Naive thymus-derived CD8-positive, alpha-beta T cell (primary cell): ENCODE data around the gene SLF1. TPM values are rescaled to one million over a fixed set of nuclear protein-coding genes. Genes with fewer than 3 reads are reported as not detected.

Experiments
- ATAC-seq, 2 donors: fragments of 150-1000 bp; cut with Tn5 transposase in 1 of 2; sonication (Bioruptor Pico), chemical (Tn5 transposase) in 1 of 2; 1 replicate in 1 of 2; 2 replicates in 1 of 2; pipeline ENCODE4 v1.10.0; 2021; ENCODE audit warnings: mild to moderate bottlenecking in 2 of 2, moderate library complexity in 2 of 2
- POLR2A ChIA-PET: fragments of 350-600 bp; sonication (Branson Sonifier 250); formaldehyde crosslinking; loops from one replicate; lab custom pipeline; 2021; ENCODE audit warnings: antibody characterized with exemption; lab: Charles Lee
- DNase-seq, 10 donors: peaks; one replicate each; pipeline versions ENCODE4 v3.0.0 to v3.0.0-alpha.2; 2020 to 2022
- H3K27ac Mint-ChIP-seq, 10 donors: one replicate each; pipeline ENCODE4 v1.8.0; 2020 to 2022; ENCODE audit warnings: mild to moderate bottlenecking in 10 of 10, mixed read lengths in 10 of 10, moderate library complexity in 4 of 10, inconsistent platforms in 1 of 10
- H3K27me3 Mint-ChIP-seq, 5 donors: one replicate each; pipeline ENCODE4 v1.8.0; 2021 to 2022; ENCODE audit warnings: mixed read lengths in 5 of 5
- H3K36me3 Mint-ChIP-seq, 3 donors: one replicate each; pipeline ENCODE4 v1.8.0; 2020 to 2022; ENCODE audit warnings: mixed read lengths in 3 of 3, mild to moderate bottlenecking in 2 of 3, inconsistent platforms in 1 of 3
- H3K4me1 Mint-ChIP-seq, 4 donors: one replicate each; pipeline ENCODE4 v1.8.0; 2021 to 2022; ENCODE audit warnings: mixed read lengths in 4 of 4
- H3K4me3 Mint-ChIP-seq, 10 donors: one replicate each; pipeline ENCODE4 v1.8.0; 2020 to 2022; ENCODE audit warnings: mild to moderate bottlenecking in 10 of 10, mixed read lengths in 10 of 10, moderate library complexity in 6 of 10, inconsistent platforms in 1 of 10
- H3K9me3 Mint-ChIP-seq, 9 donors: one replicate each; pipeline ENCODE4 v1.8.0; 2020 to 2022; ENCODE audit warnings: mixed read lengths in 9 of 9, mild to moderate bottlenecking in 3 of 9, inconsistent platforms in 1 of 9, moderate library complexity in 1 of 9
- polyA plus RNA-seq, 3 donors: library from polyadenylated mRNA; unstranded; fragments of 300-500 nt; fragmentation: Illumina TruSeq; gene quantifications; one replicate each; pipeline ENCODE4 v1.2.3, GENCODE V29; 2021
- total RNA-seq, 8 experiments: library from RNA in 2 of 8; stranded (reverse) in 2 of 8; gene quantifications; one replicate each; pipeline ENCODE4 v1.2.3 and lab custom pipeline; 2021 to 2026

Gene SLF1
- total and polyA plus RNA-seq, 5 experiments from 2014 or later: 3.3 to 12.4 (median 7.9) TPM

DNA sequence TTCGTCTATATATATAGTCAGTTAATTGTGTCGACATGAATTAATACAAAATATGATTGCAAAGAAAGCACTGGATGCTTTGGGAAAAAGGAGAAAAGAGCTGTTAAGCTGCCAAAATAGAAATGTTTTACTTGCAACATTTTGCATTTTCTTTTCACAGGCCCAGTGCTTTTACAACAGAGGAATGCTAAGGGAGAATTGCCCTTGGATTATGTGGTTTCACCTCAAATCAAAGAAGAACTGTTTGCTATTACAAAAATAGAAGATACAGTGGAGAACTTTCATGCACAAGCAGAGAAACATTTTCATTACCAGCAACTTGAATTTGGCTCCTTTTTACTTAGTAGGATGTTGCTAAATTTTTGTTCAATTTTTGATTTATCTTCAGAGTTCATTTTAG, 76.2 kb downstream of the SLF1 start:
- POLR2A ChIA-PET: no interaction called here
- no peak overlapping the region for H3K4me3 Mint-ChIP-seq

DNA sequence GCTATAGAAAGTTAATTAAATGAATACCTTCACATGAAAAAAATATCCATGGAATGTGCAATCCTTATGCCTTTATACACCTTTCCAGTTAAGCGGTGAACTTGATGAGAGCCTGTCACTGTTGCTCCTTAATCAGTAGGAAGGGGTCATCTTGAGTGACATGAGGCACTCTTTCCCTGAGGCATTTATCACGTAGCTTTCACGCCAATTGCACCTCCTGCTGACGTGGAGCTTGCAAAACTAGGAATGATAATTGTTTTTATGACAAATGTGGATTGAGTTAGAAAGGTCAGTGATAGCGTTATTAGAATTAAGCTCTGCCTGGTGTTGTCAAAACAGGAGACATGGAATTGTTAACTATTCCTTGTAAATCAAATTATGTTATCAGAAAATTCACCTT, 79.7 kb downstream of the SLF1 start:
- ATAC-seq (no peak), DNase-seq (no peak)
- POLR2A ChIA-PET: no interaction called here
- H3K36me3 Mint-ChIP-seq: peaks cover 0 to 28% (median 15%) of the 10 kb centered on the region in 3 donors
- H3K9me3 Mint-ChIP-seq: no peaks in the 10 kb centered on the region
- no peaks in the 10 kb centered on the region for H3K27me3 Mint-ChIP-seq
- H3K4me1 Mint-ChIP-seq: peaks cover 0 to 5% (median 0%) of the 10 kb centered on the region in 4 donors
- H3K27ac Mint-ChIP-seq: no peak overlapping the region
- H3K4me3 Mint-ChIP-seq: no peak overlapping the region

More for the DNA sequence above, 76.2 kb downstream of the SLF1 start:
- Mint-ChIP-seq H3K27ac (no peak overlapping the region), H3K9me3 (no peaks in the 10 kb centered on the region), H3K36me3 (peaks cover 0 to 52% (median 19%) of the 10 kb centered on the region in 3 donors), H3K27me3 (no peaks in the 10 kb centered on the region), H3K4me1 (peaks cover 0 to 4% (median 0%) of the 10 kb centered on the region in 4 donors)
- DNase-seq (no peak), ATAC-seq (no peak)

DNA sequence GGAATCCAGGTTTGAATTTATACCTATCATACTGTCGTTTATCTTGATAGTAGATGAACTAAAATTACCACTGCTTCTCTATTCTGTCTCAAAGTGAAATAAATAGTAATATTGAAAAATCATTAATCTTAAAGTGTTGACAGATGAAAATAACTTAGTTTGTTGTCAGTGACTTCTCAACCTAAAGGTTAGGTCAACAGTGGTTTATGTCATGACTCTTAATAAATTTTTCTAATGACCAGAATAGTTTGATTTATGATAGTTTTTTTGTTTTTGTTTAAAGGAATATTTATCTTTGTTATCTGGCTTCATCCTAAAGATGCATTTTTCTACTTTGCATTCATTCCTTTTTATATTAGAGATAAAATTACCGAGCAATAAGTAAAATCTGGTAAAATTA, 81.1 kb downstream of the SLF1 start:
- Mint-ChIP-seq H3K27ac (no peak overlapping the region), H3K27me3 (no peaks in the 10 kb centered on the region), H3K9me3 (no peaks in the 10 kb centered on the region), H3K36me3 (peaks cover 0 to 19% (median 14%) of the 10 kb centered on the region in 3 donors), H3K4me1 (peaks cover 0 to 3% (median 0%) of the 10 kb centered on the region in 4 donors), H3K4me3 (no peak overlapping the region)
- ATAC-seq (no peak), DNase-seq (no peak)
- POLR2A ChIA-PET: no interaction called here

DNA sequence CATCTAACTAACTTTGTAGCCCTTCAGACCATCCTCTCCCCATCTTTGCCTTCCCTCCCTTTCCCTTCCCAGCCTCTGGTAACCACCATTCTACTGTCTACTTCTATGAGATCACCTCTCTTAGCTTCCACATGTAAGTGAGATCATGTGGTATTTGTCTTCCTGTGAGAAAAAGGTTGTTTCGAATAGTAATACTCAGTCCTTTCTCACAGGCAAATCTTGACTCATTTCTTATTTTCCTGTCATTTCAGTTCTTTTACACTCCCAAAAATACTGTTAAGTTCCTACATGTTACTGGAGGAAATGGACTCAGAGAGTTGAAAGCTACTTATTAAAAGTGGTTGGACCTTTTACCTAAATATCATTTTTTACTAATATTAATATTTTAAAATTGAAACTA, 82.1 kb downstream of the SLF1 start:
- H3K4me3 Mint-ChIP-seq: no peak overlapping the region
- no peaks in the 10 kb centered on the region for H3K27me3 Mint-ChIP-seq
- POLR2A ChIA-PET: no interaction called here
- H3K36me3 Mint-ChIP-seq: peaks cover 0 to 11% (median 7%) of the 10 kb centered on the region in 3 donors
- H3K27ac Mint-ChIP-seq: peak overlapping the region in 2 of 10 donors; percentile 16 to 17
- peaks cover 0 to 3% (median 0%) of the 10 kb centered on the region in 4 donors for H3K4me1 Mint-ChIP-seq
- no peaks in the 10 kb centered on the region for H3K9me3 Mint-ChIP-seq
- DNase-seq (no peak), ATAC-seq (no peak)

DNA sequence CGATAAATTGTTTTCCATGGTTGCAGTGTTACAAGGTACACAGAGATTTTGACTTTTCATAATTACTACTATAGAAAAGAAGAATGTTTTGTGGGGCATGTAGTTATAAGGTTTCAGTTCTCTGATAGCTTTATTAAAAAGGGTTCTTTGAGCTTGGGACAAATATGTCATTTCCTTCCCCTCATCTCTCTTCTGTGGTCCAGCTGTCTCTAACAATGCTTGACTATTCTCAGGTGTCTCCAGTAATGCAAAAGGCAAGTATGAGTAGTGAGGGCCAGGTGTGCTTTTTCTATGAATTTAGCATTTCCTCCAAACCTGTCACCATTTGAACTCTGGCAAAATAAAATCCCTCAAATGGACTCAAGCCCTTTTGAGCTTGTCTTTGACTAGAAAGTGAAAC, 84.3 kb downstream of the SLF1 start:
- no peaks in the 10 kb centered on the region for H3K9me3 Mint-ChIP-seq
- peaks cover 0 to 14% (median 7%) of the 10 kb centered on the region in 3 donors for H3K36me3 Mint-ChIP-seq
- no peak for ATAC-seq
- H3K27ac Mint-ChIP-seq: no peak overlapping the region
- H3K4me3 Mint-ChIP-seq: no peak overlapping the region
- no peaks in the 10 kb centered on the region for H3K27me3 Mint-ChIP-seq
- no peak for DNase-seq
- POLR2A ChIA-PET: no interaction called here
- H3K4me1 Mint-ChIP-seq: peaks cover 0 to 3% (median 0%) of the 10 kb centered on the region in 4 donors

DNA sequence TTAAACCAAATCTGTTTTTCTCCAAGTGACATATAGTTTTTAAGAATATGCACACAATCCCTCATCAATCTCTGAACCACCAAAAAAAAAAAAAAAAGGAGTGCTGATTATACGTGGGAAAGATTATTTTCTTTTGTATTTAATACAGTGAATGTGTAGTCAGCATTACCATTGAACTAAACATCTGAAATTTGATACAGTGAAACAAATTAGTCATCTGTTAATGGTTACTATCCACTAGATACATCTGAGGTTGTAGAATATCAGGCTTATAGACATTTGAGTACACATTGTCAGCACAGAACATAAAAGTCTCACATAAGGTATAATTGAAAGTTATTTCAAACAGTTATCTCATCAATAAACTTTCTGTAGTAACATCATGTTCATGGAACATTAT, 87.0 kb downstream of the SLF1 start:
- DNase-seq (no peak), ATAC-seq (no peak)
- Mint-ChIP-seq H3K4me1 (peaks cover 0 to 3% (median 0%) of the 10 kb centered on the region in 4 donors), H3K27me3 (no peaks in the 10 kb centered on the region), H3K4me3 (no peak overlapping the region), H3K36me3 (peaks cover 0 to 30% (median 13%) of the 10 kb centered on the region in 3 donors), H3K27ac (no peak overlapping the region), H3K9me3 (no peaks in the 10 kb centered on the region)
- POLR2A ChIA-PET: no interaction called here

DNA sequence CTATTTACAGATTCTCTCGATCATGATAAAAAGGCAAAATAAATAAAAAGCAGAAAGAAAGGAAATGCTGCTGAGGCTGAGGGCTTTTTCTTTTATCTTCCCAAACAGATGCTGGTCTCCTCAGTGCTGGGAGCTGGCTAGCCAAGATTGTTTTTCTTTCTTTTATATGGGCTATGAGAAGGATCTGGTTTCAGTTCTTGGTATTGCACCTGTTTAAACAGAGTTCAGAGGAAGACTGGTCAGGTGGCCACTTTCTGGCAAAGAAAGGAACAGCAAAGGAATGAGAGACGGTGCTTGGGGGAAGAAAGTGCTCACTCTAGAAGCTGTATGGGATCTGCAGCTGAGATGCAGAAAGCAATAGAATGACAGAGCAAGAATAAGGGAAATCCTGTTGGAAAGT, 88.9 kb downstream of the SLF1 start:
- Mint-ChIP-seq H3K4me1 (no peaks in the 10 kb centered on the region), H3K9me3 (no peaks in the 10 kb centered on the region), H3K27me3 (no peaks in the 10 kb centered on the region), H3K27ac (no peak overlapping the region), H3K4me3 (no peak overlapping the region), H3K36me3 (peaks cover 0 to 36% (median 22%) of the 10 kb centered on the region in 3 donors)
- ATAC-seq (no peak), DNase-seq (no peak)
- POLR2A ChIA-PET: no interaction called here

DNA sequence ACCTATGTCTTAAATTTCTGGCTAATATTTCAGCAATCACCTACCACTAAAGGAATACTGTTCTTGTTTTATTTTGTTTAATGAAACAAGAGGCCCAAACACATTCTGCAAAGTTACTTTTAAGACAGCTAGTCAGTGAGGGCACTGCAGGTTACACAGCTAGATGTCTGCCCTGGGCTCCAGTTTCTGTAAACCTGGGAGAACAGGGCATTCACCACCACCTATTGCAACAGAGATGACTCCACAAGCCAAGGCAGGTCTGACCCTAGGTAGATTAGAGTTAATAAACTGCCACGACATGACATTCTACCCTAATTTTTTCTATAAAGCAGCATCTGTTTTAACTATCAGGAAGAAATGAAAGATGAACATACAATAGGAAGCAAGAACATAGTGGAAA, 90.8 kb downstream of the SLF1 start:
- POLR2A ChIA-PET: no interaction called here
- H3K4me1 Mint-ChIP-seq: no peaks in the 10 kb centered on the region
- no peaks in the 10 kb centered on the region for H3K27me3 Mint-ChIP-seq
- no peak overlapping the region for H3K27ac Mint-ChIP-seq
- H3K4me3 Mint-ChIP-seq: no peak overlapping the region
- peaks cover 0 to 45% (median 28%) of the 10 kb centered on the region in 3 donors for H3K36me3 Mint-ChIP-seq
- no peaks in the 10 kb centered on the region for H3K9me3 Mint-ChIP-seq
- DNase-seq (no peak), ATAC-seq (no peak)

DNA sequence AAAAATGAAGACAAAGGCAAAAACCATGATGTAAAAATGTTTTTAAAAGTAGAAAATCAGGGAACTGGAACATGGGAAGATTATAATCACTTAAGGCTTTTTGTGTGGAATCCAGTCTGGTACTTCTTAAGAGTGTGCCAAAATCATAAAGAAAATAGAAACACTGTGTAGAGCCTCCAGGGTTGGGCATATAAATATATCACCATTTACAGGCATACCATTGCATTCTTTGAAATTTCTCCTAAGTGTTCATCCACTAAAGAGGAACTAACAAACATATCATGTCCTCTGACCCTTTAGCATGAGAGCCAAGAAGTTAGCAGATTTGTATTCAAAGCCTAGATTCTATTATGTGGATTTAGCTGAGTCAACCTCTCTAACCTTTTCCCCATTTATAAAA, 93.3 kb downstream of the SLF1 start:
- Mint-ChIP-seq H3K36me3 (peaks cover 0 to 47% (median 31%) of the 10 kb centered on the region in 3 donors), H3K27ac (no peak overlapping the region), H3K9me3 (no peaks in the 10 kb centered on the region), H3K27me3 (no peaks in the 10 kb centered on the region), H3K4me3 (no peak overlapping the region), H3K4me1 (no peaks in the 10 kb centered on the region)
- ATAC-seq (no peak), DNase-seq (no peak)
- POLR2A ChIA-PET: no interaction called here

DNA sequence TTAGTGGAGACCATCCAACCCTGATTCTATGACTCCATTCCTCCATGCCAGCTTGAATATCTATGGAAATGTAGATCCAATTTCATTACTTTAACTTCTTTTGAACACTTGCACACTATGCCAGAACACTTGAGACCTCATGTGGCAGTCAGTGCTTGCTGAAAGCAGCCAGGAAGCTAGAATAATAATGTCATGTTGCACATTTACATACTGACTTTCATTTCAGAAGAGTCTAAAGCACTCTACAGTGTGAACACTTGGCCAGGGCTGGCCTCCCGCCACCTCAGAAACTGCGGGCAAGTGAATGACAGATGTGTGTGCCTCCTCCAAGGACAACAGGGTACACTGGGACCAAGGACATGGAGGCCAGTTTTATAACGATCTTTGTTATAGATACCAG, 97.3 kb downstream of the SLF1 start:
- DNase-seq: no peak
- ATAC-seq: no peak

DNA sequence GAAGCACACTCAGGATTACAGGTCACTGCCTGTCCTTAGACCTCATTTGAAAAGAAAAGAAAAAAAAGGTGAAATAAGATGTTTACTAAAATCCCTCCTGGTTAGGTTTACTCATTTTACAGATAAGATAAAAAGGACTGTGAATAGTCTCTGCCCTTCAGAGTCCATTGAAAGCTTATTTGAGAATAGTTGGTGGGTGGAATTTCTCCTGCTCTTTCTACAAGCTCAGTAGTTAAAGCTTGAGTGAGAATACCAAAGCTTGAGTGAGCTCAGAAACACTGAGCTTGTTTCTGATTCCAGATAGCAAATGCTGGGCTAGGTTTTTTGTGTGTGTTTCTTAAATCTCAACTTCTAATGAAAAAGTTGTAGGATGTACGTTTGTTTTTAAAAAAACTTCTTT, 106.7 kb downstream of the SLF1 start:
- POLR2A ChIA-PET: no interaction called here
- Mint-ChIP-seq H3K27ac (peak overlapping the region in 1 of 10 donors; percentile 7), H3K4me3 (no peak overlapping the region), H3K4me1 (no peaks in the 10 kb centered on the region), H3K9me3 (no peaks in the 10 kb centered on the region), H3K27me3 (peaks cover 0 to 4% (median 0%) of the 10 kb centered on the region in 5 donors), H3K36me3 (no peaks in the 10 kb centered on the region)
- ATAC-seq: no peak
- no peak for DNase-seq

More for the DNA sequence above, 97.3 kb downstream of the SLF1 start:
- Mint-ChIP-seq H3K27ac (no peak overlapping the region), H3K4me3 (no peak overlapping the region), H3K4me1 (no peaks in the 10 kb centered on the region), H3K9me3 (peaks cover 0 to 12% (median 2%) of the 10 kb centered on the region in 9 donors), H3K36me3 (peaks cover 0 to 28% (median 22%) of the 10 kb centered on the region in 3 donors), H3K27me3 (peaks cover 0 to 4% (median 2%) of the 10 kb centered on the region in 5 donors)
- POLR2A ChIA-PET: interaction anchor here (0.7 kb wide), 1 partner anchor 167 kb away, joined by 5 read pairs; no protein-coding TSS in a partner anchor

DNA sequence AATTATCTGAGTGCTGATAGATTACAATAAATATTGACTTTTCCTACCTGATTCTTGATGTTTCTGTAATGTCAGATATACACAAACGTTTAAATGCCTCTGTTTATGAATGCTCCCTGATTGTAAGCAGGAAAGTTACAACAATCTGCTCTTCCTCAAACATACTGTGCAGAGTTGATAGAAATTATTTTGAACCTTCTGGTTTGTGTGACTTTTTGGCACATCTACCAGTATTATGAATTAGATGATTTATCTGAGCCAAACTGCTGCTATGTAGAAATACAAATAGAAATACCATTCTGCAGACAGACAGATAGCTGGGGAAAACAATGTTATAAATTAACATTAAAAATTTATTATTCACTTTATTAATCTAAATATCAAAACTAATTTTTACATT, 113.0 kb downstream of the SLF1 start:
- Mint-ChIP-seq H3K36me3 (no peaks in the 10 kb centered on the region), H3K4me3 (no peak overlapping the region), H3K27ac (no peak overlapping the region), H3K27me3 (no peaks in the 10 kb centered on the region), H3K9me3 (no peaks in the 10 kb centered on the region), H3K4me1 (peaks cover 0 to 2% (median 0%) of the 10 kb centered on the region in 4 donors)
- DNase-seq (no peak), ATAC-seq (no peak)
- POLR2A ChIA-PET: no interaction called here

DNA sequence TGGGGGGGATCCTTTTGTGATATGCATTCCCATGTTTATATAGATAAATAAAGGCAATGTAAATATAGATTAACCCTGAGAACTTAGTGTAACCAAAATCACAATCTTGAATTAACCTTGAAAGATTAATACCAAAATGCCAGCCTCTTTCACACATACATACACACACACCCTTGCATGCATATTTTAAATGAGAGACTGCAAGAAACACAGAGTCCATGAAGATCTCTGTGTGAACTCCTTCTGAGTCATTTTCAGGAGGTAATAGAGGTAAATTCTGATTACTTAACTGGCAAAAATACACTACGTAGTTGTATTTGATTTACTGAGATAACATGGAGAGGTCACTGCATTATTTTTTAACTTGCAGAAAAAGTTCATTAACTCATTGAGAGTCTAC, 118.0 kb downstream of the SLF1 start:
- Mint-ChIP-seq H3K27ac (no peak overlapping the region), H3K9me3 (no peaks in the 10 kb centered on the region), H3K4me3 (no peak overlapping the region), H3K4me1 (no peaks in the 10 kb centered on the region), H3K36me3 (no peaks in the 10 kb centered on the region), H3K27me3 (no peaks in the 10 kb centered on the region)
- DNase-seq (no peak), ATAC-seq (no peak)
- POLR2A ChIA-PET: no interaction called here

DNA sequence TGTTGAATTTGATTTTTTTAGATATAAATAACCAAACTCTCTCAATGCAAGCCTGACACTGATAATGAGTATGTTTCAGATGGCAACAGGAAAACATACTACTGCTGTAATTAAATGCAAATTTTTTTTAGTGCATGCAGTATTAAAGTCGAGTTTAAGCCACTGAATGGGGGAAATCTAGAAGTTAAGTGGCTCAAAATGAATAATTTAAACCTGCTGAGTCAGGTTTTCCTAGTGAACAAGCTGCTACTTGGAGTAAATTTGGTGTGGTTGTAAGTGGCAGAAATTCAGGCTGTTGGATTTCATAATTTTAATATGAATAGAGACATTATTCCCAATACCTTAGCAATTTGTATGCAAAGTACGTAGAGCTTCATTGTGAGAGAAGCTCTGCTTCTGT, 121.8 kb downstream of the SLF1 start:
- Mint-ChIP-seq H3K9me3 (no peaks in the 10 kb centered on the region), H3K4me1 (no peaks in the 10 kb centered on the region), H3K36me3 (no peaks in the 10 kb centered on the region), H3K27me3 (peaks cover 0 to 7% (median 2%) of the 10 kb centered on the region in 5 donors), H3K4me3 (no peak overlapping the region), H3K27ac (no peak overlapping the region)
- ATAC-seq: no peak
- POLR2A ChIA-PET: no interaction called here
- DNase-seq: no peak
